ENCODE data around the gene GPC6.

Gene GPC6

GRCh38 chr13:93502987-93503615 is 276.5 kb downstream of the GPC6 start:
- no peak for DNase-seq (ENCODE audit: low spot score)

DNA sequence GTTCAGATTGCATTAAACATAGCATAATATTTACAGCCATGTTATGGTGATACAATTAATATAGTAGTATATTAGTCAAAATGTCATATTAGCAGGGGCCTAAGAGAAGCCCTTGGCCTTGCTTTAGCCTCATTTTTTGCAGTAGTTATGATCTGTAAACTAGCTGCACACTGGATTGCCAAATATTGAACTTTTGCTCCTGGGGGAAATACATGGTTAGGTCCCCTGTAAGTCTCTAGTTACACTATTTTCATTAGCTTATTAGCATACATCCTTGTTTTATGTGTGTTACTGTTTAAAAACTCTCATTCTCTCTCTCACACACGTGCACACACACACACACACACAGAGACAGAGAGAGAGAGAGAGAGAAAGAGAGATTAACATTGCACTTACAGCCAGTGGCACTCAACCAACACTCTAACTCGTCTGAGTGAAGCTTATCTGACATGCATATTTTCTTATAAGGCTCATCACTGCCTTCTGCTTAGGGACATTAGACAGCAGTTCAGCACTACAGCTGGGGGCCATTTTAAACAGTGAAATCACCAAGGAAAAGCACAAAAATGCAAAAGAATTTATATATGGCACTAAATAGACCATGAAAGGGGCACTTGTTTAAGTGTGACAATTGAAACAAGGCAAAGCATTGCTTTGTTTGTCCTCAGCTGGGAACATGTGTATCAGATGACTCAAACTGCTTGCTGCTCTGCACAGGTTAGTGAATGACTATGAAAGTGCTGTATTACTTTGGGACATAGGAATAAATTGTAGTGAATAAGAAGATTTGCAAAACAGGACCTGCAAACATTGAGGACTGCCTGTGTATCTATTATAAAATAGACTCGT is 278.7 kb downstream of the GPC6 start:
- DNase-seq (ENCODE audit: low spot score): no peak

- no peak for DNase-seq (ENCODE audit: low spot score)
These were observed 284.4 kb downstream of the GPC6 start for GRCh38 chr13:93511011-93511410.

GRCh38 chr13:93515267-93515666 is 288.7 kb downstream of the GPC6 start:
- no peak for DNase-seq (ENCODE audit: low spot score)

DNA sequence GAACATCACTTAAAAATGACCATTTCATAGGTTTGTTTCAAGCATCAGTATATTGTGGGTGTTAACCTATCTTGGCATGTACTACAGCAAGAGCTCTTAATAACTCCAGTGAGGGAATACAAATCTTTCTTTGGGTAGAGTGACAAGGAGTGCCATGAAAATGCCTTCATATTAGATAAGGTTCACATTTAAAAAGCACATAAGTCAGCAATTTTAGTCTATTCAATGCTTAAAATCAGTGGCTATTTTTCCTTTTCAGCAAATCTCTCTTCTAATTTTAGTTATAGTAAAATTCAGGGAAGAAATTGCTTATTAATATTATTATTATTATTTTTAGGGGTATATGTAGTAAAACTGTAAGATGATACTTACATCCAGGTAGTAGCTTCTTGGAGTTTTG is 291.1 kb downstream of the GPC6 start:
- DNase-seq (ENCODE audit: low spot score): no peak

GRCh38 chr13:93521307-93521706 is 294.7 kb downstream of the GPC6 start:
- no peak for DNase-seq (ENCODE audit: low spot score)

DNA sequence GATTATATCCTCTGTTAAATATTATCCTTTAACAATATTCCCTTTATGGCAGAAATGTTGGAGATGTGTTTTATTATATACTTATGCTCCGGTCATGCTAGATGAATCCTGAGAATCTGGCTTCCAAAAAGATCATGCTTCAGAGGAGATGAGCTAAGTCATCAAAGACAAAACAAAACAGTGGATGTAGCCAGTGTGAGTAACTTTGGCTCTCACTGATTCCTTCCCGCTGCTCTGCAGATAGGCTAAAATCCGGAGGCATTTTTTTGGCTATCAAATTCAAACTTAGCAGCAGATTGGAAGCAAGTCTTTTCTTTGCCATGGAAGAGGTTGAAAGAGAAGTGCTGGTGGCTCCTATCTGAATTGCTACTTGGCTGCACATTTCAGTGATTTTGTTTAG is 295.9 kb downstream of the GPC6 start:
- DNase-seq (ENCODE audit: low spot score): no peak

DNA sequence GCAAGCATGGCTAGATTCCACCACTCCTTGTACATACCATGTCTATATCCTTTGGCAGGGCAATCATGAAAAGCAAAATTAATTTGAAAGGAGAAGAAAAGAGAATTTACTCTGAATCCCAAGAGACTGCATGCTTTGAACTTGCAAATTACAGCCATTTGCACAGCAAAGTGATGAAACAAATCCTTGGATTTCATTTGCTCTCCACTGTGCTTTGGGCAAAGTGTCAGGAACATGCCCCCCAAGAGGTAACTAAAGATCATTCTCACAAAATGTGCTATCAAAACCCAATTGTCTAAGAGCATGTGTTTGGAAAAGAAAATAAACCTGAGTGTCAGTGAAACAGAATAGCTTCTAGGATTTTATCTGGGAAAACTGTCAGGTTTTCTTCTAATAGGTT is 298.5 kb downstream of the GPC6 start:
- DNase-seq (ENCODE audit: low spot score): no peak

GRCh38 chr13:93527748-93528297 is 301.2 kb downstream of the GPC6 start:
- DNase-seq (ENCODE audit: low spot score): no peak

- no peak for DNase-seq (ENCODE audit: low spot score)
These were observed 303.4 kb downstream of the GPC6 start for GRCh38 chr13:93529961-93530360.

DNA sequence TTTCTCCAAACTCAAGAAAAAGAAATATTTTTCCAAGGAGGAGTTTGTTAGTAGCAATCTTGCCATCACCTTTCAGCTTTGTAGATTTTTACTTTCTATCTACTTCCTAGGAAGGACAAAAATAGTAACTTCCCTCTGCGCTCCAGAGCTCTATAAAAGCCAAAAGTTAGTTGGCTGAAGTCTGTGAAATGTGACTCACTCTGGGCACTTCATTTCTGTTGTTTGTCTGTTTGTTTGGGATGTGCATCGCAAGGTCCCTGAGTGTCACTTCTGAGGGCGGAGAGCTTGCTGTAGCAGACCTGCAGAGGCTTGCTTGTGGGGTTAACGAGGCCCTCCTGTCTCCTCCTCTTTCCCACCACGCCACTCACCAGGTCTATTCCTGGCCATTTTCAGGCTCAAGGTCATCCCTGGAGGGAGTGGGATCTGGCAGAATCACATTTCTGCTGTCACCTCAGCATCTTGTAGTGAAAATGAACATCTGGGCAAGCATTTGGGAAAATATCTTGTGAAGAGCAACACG is 307.6 kb downstream of the GPC6 start:
- DNase-seq (ENCODE audit: low spot score): no peak

- no peak for DNase-seq (ENCODE audit: low spot score)
These were observed 308.6 kb downstream of the GPC6 start for GRCh38 chr13:93535251-93535650.

DNA sequence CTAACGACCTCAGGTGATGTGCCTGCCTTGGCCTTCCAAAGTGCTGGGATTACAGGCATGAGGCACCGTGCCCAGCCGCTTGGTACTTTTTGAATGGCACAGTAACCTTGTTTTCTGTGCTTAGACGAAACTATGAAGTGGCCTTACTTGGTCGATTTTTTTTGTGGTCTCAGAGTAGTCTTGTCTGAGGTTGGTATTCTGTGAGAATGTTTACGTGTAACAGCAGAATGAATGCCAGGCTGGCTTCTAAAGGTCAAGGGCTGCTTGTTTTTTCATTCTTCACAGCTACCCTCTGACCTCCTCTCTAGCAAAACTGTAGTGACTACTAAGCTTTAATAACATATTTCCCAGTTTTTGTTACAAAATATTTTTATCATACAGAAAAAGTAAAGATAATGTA is 313.3 kb downstream of the GPC6 start:
- DNase-seq (ENCODE audit: low spot score): no peak

DNA sequence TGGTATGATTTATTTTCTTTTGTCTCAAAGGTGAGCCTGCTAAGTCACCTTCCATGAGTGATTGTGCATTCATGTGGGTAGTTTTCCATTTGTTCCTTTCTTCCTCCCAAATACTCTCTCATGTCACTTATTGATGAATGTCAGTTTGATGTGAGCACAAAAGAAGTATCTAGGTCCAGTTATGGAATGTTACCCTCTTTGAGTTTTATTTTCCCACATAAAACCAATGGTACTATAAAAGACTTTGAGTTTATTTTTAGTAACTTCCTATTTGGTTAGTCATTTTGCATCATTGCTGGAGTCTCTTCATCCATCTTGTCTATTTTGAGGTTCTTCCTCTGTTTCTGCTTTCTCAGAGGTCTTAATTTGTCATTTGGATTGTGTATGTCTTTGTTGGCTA is 321.3 kb downstream of the GPC6 start:
- no peak for DNase-seq (ENCODE audit: low spot score)

DNA sequence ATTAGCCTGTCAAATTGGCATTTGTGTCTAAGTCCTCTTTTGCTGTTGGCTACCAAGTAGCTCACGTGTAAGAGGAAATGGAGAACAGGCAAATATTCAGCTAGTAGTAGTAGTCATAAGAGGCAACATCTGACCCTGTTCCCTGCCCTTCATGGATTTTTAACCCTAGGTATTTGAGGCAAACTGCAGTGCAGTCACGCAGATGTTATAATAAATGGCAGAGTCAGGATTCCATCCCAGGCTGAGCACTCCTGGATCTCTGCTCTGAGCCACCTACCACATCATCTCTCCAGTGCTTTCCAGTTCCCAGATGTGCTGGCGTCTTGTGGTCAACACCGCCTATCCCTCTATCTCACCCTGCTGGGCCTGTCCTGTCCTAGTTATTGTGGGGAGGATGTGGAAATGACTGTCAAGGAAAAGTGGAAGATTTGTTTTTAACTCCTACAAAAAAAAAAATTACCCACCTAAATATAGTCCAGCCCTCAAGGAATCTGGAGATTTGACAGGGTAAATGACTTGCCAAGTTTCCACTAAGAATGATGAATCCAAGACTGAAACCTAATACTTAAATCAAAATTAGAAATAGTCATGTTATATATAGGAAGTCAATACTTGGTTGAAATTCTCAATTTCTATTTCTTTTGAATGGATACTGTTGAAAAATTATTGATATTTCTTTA is 322.9 kb downstream of the GPC6 start:
- DNase-seq (ENCODE audit: low spot score): no peak

DNA sequence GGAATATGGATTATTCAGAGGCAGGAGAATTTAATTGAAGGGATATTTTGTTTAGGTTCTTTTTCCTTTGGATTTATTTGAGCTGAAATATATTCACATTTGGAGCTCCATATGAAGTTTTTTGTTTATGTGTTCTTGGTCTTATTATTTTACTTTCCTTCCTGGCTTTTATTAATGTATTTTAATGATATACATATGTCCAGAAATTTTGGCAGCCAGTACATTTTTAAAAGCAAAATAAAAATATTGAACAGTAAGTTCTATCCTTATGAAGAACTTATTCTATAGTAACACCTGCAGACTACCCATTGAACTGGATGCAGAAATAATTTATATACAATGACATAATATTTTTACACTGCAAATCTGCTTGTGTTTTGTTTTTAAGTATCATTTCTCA is 323.6 kb downstream of the GPC6 start:
- no peak for DNase-seq (ENCODE audit: low spot score)

DNA sequence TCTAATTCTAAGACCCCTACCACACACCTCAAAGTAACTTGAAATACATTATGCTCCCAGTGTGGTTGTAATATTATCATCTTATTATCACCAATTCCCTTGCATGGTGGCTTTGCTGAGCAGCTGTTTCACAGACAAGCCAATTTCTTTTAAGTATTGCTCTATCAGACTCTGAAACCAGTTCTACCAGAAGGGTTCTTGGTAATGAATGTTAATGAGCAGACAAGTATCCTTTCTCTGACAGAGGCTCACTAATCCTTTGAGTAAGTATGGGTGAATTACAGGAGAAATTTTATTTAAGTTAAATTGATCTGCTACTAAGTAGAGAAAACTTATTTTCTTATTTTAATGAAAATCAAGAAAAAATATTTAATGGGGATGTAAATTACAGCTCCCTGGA is 326.0 kb downstream of the GPC6 start:
- DNase-seq (ENCODE audit: low spot score): no peak

GRCh38 chr13:93554514-93554913 is 327.9 kb downstream of the GPC6 start:
- DNase-seq (ENCODE audit: low spot score): no peak

- DNase-seq (ENCODE audit: low spot score): no peak
These were observed 332.0 kb downstream of the GPC6 start for GRCh38 chr13:93558637-93559036.

DNA sequence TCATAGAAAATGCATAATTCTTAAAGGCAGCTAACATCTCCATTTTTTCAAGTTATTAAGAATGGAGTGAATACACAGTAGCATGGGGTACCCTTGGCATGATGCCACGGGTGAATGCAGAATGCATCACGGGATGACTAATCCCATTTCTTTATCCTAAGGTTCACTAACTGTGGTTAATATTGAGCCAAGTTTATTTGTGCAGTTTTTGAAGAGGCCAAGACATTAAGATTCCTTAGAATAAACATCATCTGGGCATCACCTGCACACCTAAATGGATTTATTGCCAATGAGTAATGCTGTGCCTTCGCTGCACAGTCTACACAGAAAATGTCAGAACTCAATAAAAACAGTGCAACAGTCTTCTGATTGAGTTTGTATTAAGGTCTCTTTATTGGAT is 333.1 kb downstream of the GPC6 start:
- DNase-seq (ENCODE audit: low spot score): no peak

DNA sequence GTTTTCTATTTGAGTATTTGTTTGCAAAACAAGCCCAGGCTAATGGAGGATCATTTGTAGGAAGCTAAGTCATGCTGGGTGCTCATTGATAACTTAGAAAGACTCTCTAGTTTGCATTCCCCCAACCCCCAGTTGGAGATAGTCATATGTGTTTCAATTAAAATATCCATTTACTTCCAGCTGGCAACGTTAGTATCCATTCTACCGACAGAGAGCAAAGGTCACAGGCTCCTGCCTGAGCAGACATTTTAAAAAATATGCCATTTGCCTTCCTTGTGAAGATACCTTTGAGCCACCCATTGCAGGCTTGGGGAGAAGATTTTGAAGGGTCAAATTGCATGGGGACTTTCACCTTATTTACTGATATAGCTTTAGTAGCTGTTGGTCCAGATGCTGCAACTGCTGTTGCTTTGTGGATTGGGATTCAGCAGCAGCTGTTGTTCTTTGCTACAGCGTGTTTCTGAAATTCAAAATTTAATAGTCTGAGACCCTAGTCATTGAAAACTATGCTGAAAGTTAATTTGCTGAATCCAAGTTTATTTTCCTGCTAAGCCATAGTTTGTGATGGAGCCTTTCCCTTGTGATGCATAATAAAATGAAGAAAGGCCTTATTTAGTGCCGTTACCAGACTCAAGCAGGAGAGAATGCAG is 335.1 kb downstream of the GPC6 start:
- peak; percentile 12 for DNase-seq (ENCODE audit: low spot score)

- no peak for DNase-seq (ENCODE audit: low spot score)
These were observed 336.1 kb downstream of the GPC6 start for GRCh38 chr13:93562676-93563075.

All from iPS-NIHi11 (cell line).